SK-N-SH treated with all-trans-retinoic acid at 6 μM for 48 hours (cell line): ENCODE results near the gene GORASP1.

Experiments used
- ATAC-seq: fragments of 200-7000 bp; cut with Tn5 transposase; 3 replicates; pipeline ENCODE4 v1.9.1; 2020; ENCODE audit warnings: mild to moderate bottlenecking, moderate library complexity
- ARNTL ChIP-seq: fragments of 450-650 bp; formaldehyde crosslinking; IDR thresholded peaks from 2 replicates; pipeline ENCODE4 v1.5.0; 2020; ENCODE audit warnings: low read depth, mild to moderate bottlenecking, moderate library complexity, borderline replicate concordance
- BACH2 ChIP-seq: fragments of 250-450 bp; sonication (Bioruptor Pico); IDR thresholded peaks from 2 replicates; pipeline ENCODE4 v1.9.0; 2021; ENCODE audit warnings: mild to moderate bottlenecking, borderline replicate concordance
- CSDC2 ChIP-seq: fragments of 250-450 bp; sonication (Bioruptor Pico); IDR thresholded peaks from 2 replicates; pipeline ENCODE4 v1.5.0; 2020; ENCODE audit warnings: mild to moderate bottlenecking, moderate library complexity
- ESRRG ChIP-seq: fragments of 250-450 bp; sonication (Bioruptor Pico); IDR thresholded peaks from 2 replicates; pipeline ENCODE4 v1.6.1; 2021; ENCODE audit warnings: mild to moderate bottlenecking
- GLIS3 ChIP-seq: fragments of 250-450 bp; sonication (Bioruptor Pico); IDR thresholded peaks from 2 replicates; pipeline ENCODE4 v1.5.0; 2020; ENCODE audit warnings: mild to moderate bottlenecking, moderate library complexity
- ISL1 ChIP-seq: fragments of 250-450 bp; sonication (Bioruptor Pico); IDR thresholded peaks from 2 replicates; pipeline ENCODE4 v2.1.2; 2022; ENCODE audit warnings: mild to moderate bottlenecking, moderate library complexity
- OSR1 ChIP-seq: fragments of 250-450 bp; sonication (Bioruptor Pico); IDR thresholded peaks from 2 replicates; pipeline ENCODE4 v1.8.0; 2022; ENCODE audit warnings: moderate library complexity, mild to moderate bottlenecking, inconsistent platforms
- PPARA ChIP-seq: fragments of 250-450 bp; sonication (Bioruptor Pico); IDR thresholded peaks from 2 replicates; pipeline ENCODE4 v1.5.0; 2020; ENCODE audit warnings: mild to moderate bottlenecking, borderline replicate concordance
- RARB ChIP-seq: fragments of 250-450 bp; sonication (Bioruptor Pico); IDR thresholded peaks from 2 replicates; pipeline ENCODE4 v1.8.0; 2021; ENCODE audit warnings: mild to moderate bottlenecking, moderate library complexity
- SNAI2 ChIP-seq: fragments of 250-450 bp; sonication (Bioruptor Pico); IDR thresholded peaks from 2 replicates; pipeline ENCODE4 v1.5.0; 2020; ENCODE audit warnings: mild to moderate bottlenecking, moderate library complexity
- TCF4 ChIP-seq: fragments of 250-450 bp; sonication (Bioruptor Pico); IDR thresholded peaks from 2 replicates; pipeline ENCODE4 v1.8.0; 2021; ENCODE audit warnings: mild to moderate bottlenecking, moderate library complexity, borderline replicate concordance
- TOX ChIP-seq: fragments of 250-450 bp; sonication (Bioruptor Pico); IDR thresholded peaks from 2 replicates; pipeline ENCODE4 v1.8.0; 2021; ENCODE audit warnings: mild to moderate bottlenecking, moderate library complexity, borderline replicate concordance
- ZC3H10 ChIP-seq: fragments of 250-450 bp; sonication (Bioruptor Pico); IDR thresholded peaks from 2 replicates; pipeline ENCODE4 v1.5.1; 2021; ENCODE audit warnings: mild to moderate bottlenecking, moderate library complexity
- ZFP3 ChIP-seq: fragments of 250-450 bp; sonication (Bioruptor Pico); IDR thresholded peaks from 2 replicates; pipeline ENCODE4 v1.5.0; 2020; ENCODE audit warnings: mild to moderate bottlenecking, moderate library complexity
- ZFP30 ChIP-seq: fragments of 450-650 bp; formaldehyde crosslinking; IDR thresholded peaks from 2 replicates; pipeline ENCODE4 v1.5.0; 2022; ENCODE audit warnings: mild to moderate bottlenecking, moderate library complexity
- ZNF565 ChIP-seq: fragments of 450-650 bp; formaldehyde crosslinking; conservative IDR thresholded peaks from 2 replicates; pipeline ENCODE4 v1.5.0; 2020; ENCODE audit warnings: low read depth, mild to moderate bottlenecking, moderate library complexity
- ZNF70 ChIP-seq: fragments of 450-650 bp; formaldehyde crosslinking; IDR thresholded peaks from 2 replicates; pipeline ENCODE4 v1.5.0; 2020; ENCODE audit warnings: mild to moderate bottlenecking, moderate library complexity
- ZNF8 ChIP-seq: fragments of 450-650 bp; formaldehyde crosslinking; IDR thresholded peaks from 2 replicates; pipeline ENCODE4 v1.5.0; 2020; ENCODE audit warnings: mild to moderate bottlenecking, moderate library complexity
- TF ChIP-seq, protein P1 (sequence below): fragments of 250-450 bp; sonication (Bioruptor Pico); IDR thresholded peaks from 2 replicates; pipeline ENCODE4 v1.8.0; 2020; ENCODE audit warnings: mild to moderate bottlenecking, moderate library complexity, borderline replicate concordance
- TF ChIP-seq, protein P2 (sequence below): fragments of 250-450 bp; sonication (Bioruptor Pico); IDR thresholded peaks from 2 replicates; pipeline ENCODE4 v1.5.1; 2021; ENCODE audit warnings: mild to moderate bottlenecking, moderate library complexity
- TF ChIP-seq, protein P3 (sequence below): fragments of 250-450 bp; sonication (Bioruptor Pico); IDR thresholded peaks from 2 replicates; pipeline ENCODE4 v1.5.0; 2020; ENCODE audit warnings: mild to moderate bottlenecking, moderate library complexity
- TF ChIP-seq, protein P4 (sequence below): fragments of 250-450 bp; sonication (Bioruptor Pico); IDR thresholded peaks from 2 replicates; pipeline ENCODE4 v1.5.1; 2020; ENCODE audit warnings: low read depth, mild to moderate bottlenecking, moderate library complexity
- TF ChIP-seq, protein P5 (sequence below): fragments of 250-450 bp; sonication (Bioruptor Pico); IDR thresholded peaks from 2 replicates; pipeline ENCODE4 v1.8.0; 2021; ENCODE audit warnings: low read depth, mild to moderate bottlenecking, moderate library complexity, borderline replicate concordance

GORASP1 gene

DNA sequence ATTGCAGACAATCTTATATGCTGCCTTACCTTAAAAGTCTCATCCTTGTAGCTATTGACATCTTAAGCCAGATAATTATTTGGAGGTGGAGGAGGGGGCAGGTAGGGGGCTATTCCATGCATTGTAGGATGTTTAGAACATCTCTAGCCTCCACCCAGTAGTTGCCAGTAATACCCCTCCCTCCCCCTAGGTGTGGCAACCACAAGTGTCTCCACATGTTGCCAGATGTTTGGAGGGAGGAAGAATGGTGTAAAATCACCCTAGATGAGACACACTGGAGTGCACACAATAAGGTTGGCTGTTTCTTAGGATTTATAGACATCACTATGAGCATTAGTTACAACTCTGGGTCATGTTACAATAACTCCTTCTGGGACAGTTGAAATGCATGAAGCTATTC, 27.4 kb downstream of the GORASP1 start:
- TF ChIP-seq PPARA (CRISPR knock-in tag), result no peak
- TF ChIP-seq ZFP3, result no peak
- no peak for TF ChIP-seq BACH2 (CRISPR knock-in tag)
- no peak for TF ChIP-seq ZC3H10
- no peak for TF ChIP-seq GLIS3 (CRISPR knock-in tag)
- TF ChIP-seq, protein P1, sequence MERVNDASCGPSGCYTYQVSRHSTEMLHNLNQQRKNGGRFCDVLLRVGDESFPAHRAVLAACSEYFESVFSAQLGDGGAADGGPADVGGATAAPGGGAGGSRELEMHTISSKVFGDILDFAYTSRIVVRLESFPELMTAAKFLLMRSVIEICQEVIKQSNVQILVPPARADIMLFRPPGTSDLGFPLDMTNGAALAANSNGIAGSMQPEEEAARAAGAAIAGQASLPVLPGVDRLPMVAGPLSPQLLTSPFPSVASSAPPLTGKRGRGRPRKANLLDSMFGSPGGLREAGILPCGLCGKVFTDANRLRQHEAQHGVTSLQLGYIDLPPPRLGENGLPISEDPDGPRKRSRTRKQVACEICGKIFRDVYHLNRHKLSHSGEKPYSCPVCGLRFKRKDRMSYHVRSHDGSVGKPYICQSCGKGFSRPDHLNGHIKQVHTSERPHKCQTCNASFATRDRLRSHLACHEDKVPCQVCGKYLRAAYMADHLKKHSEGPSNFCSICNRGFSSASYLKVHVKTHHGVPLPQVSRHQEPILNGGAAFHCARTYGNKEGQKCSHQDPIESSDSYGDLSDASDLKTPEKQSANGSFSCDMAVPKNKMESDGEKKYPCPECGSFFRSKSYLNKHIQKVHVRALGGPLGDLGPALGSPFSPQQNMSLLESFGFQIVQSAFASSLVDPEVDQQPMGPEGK (CRISPR knock-in tag), result no peak
- TF ChIP-seq ZNF70 (CRISPR knock-in tag), result no peak
- no peak for TF ChIP-seq OSR1 (CRISPR knock-in tag)
- no peak for TF ChIP-seq TOX (CRISPR knock-in tag)
- TF ChIP-seq ZNF565 (CRISPR knock-in tag), result no peak
- TF ChIP-seq, protein P2, sequence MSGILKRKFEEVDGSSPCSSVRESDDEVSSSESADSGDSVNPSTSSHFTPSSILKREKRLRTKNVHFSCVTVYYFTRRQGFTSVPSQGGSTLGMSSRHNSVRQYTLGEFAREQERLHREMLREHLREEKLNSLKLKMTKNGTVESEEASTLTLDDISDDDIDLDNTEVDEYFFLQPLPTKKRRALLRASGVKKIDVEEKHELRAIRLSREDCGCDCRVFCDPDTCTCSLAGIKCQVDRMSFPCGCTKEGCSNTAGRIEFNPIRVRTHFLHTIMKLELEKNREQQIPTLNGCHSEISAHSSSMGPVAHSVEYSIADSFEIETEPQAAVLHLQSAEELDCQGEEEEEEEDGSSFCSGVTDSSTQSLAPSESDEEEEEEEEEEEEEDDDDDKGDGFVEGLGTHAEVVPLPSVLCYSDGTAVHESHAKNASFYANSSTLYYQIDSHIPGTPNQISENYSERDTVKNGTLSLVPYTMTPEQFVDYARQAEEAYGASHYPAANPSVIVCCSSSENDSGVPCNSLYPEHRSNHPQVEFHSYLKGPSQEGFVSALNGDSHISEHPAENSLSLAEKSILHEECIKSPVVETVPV (CRISPR knock-in tag), result no peak
- TF ChIP-seq RARB (CRISPR knock-in tag), result no peak
- no peak for TF ChIP-seq ESRRG (CRISPR knock-in tag)
- TF ChIP-seq ISL1, result no peak
- no peak for TF ChIP-seq ARNTL (CRISPR knock-in tag)
- TF ChIP-seq ZNF8 (CRISPR knock-in tag), result no peak
- TF ChIP-seq TCF4 (CRISPR knock-in tag), result no peak
- no peak for TF ChIP-seq SNAI2
- no peak for TF ChIP-seq CSDC2 (CRISPR knock-in tag)
- ATAC-seq, result no peak

DNA sequence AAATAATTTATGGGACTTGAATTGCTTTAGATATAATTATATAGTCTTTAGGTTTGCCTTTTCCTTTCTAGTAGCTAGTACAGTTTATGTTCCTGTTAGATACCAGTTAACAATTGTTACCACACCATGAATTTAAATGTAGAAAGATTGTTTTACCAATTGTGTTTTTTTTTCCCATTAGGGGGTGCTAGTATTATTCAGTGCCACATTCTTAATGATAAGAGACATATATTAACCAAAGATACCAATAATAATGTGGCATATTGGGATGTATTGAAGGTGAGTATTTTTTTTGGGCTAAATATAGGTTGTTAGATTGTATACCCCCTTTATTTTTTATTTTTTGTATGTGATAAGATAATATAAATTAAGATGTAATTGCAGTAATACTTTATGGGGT, 27.9 kb downstream of the GORASP1 start:
- no peak for ATAC-seq
- no peak for TF ChIP-seq BACH2 (CRISPR knock-in tag)
- no peak for TF ChIP-seq ESRRG (CRISPR knock-in tag)
- no peak for TF ChIP-seq TOX (CRISPR knock-in tag)
- no peak for TF ChIP-seq CSDC2 (CRISPR knock-in tag)
- no peak for TF ChIP-seq OSR1 (CRISPR knock-in tag)
- TF ChIP-seq, protein P3, sequence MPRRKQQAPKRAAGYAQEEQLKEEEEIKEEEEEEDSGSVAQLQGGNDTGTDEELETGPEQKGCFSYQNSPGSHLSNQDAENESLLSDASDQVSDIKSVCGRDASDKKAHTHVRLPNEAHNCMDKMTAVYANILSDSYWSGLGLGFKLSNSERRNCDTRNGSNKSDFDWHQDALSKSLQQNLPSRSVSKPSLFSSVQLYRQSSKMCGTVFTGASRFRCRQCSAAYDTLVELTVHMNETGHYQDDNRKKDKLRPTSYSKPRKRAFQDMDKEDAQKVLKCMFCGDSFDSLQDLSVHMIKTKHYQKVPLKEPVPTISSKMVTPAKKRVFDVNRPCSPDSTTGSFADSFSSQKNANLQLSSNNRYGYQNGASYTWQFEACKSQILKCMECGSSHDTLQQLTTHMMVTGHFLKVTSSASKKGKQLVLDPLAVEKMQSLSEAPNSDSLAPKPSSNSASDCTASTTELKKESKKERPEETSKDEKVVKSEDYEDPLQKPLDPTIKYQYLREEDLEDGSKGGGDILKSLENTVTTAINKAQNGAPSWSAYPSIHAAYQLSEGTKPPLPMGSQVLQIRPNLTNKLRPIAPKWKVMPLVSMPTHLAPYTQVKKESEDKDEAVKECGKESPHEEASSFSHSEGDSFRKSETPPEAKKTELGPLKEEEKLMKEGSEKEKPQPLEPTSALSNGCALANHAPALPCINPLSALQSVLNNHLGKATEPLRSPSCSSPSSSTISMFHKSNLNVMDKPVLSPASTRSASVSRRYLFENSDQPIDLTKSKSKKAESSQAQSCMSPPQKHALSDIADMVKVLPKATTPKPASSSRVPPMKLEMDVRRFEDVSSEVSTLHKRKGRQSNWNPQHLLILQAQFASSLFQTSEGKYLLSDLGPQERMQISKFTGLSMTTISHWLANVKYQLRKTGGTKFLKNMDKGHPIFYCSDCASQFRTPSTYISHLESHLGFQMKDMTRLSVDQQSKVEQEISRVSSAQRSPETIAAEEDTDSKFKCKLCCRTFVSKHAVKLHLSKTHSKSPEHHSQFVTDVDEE (CRISPR knock-in tag), result no peak
- TF ChIP-seq TCF4 (CRISPR knock-in tag), result no peak
- no peak for TF ChIP-seq RARB (CRISPR knock-in tag)
- TF ChIP-seq GLIS3 (CRISPR knock-in tag), result no peak
- TF ChIP-seq, protein P4, sequence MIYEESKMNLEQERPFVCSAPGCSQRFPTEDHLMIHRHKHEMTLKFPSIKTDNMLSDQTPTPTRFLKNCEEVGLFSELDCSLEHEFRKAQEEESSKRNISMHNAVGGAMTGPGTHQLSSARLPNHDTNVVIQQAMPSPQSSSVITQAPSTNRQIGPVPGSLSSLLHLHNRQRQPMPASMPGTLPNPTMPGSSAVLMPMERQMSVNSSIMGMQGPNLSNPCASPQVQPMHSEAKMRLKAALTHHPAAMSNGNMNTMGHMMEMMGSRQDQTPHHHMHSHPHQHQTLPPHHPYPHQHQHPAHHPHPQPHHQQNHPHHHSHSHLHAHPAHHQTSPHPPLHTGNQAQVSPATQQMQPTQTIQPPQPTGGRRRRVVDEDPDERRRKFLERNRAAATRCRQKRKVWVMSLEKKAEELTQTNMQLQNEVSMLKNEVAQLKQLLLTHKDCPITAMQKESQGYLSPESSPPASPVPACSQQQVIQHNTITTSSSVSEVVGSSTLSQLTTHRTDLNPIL, result no peak
- no peak for TF ChIP-seq ZC3H10
- TF ChIP-seq, protein P2 (CRISPR knock-in tag), result no peak
- TF ChIP-seq, protein P5, sequence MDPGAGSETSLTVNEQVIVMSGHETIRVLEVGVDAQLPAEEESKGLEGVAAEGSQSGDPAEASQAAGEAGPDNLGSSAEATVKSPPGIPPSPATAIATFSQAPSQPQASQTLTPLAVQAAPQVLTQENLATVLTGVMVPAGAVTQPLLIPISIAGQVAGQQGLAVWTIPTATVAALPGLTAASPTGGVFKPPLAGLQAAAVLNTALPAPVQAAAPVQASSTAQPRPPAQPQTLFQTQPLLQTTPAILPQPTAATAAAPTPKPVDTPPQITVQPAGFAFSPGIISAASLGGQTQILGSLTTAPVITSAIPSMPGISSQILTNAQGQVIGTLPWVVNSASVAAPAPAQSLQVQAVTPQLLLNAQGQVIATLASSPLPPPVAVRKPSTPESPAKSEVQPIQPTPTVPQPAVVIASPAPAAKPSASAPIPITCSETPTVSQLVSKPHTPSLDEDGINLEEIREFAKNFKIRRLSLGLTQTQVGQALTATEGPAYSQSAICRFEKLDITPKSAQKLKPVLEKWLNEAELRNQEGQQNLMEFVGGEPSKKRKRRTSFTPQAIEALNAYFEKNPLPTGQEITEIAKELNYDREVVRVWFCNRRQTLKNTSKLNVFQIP, result no peak
- no peak for TF ChIP-seq ARNTL (CRISPR knock-in tag)
- TF ChIP-seq ZFP3, result no peak
- no peak for TF ChIP-seq ISL1
- TF ChIP-seq, protein P1 (CRISPR knock-in tag), result no peak
- TF ChIP-seq ZFP30 (CRISPR knock-in tag), result no peak
- no peak for TF ChIP-seq ZNF8 (CRISPR knock-in tag)
